Keratinocyte (primary cell): ENCODE results near the gene ARHGAP4. TPM values are rescaled to one million over a fixed set of nuclear protein-coding genes. Genes with fewer than 3 reads are reported as not detected.

Source experiments
- DNase-seq: peaks from one replicate; pipeline ENCODE4 v3.0.0-alpha.2; 2011; ENCODE audit warnings: low read depth, missing footprints, low spot score
- FAIRE-seq: peaks from 2 replicates; lab custom pipeline; 2011; peaks lifted over from hg19 to GRCh38; lab: Jason Lieb, UNC
- H2AFZ ChIP-seq: 2 replicates; pipeline ENCODE4 v1.6.0; 2012; ENCODE audit warnings: low read length, control low read depth, inconsistent platforms; ENCODE audit not compliant: control insufficient read depth
- H3K27ac ChIP-seq: 2 replicates; pipeline ENCODE4 v1.5.1; 2011; ENCODE audit warnings: low read length; ENCODE audit not compliant: control insufficient read depth, insufficient read depth
- H3K27me3 ChIP-seq: 3 replicates; pipeline ENCODE4 v1.6.0; 2011; ENCODE audit warnings: low read length; ENCODE audit not compliant: control insufficient read depth, insufficient read depth; ENCODE audit errors: extremely low read depth
- H3K36me3 ChIP-seq, 2 experiments: 2 replicates in 1 of 2; 3 replicates in 1 of 2; pipeline ENCODE4 v1.5.1; 2011; ENCODE audit warnings: low read length in 2 of 2, mild to moderate bottlenecking in 1 of 2; ENCODE audit not compliant: control insufficient read depth in 2 of 2, insufficient read depth in 2 of 2; ENCODE audit errors: extremely low read depth in 1 of 2
- H3K4me1 ChIP-seq: 3 replicates; pipeline ENCODE4 v1.5.1; 2011; ENCODE audit warnings: low read length; ENCODE audit not compliant: control insufficient read depth, insufficient read depth; ENCODE audit errors: extremely low read depth
- H3K4me2 ChIP-seq: 3 replicates; pipeline ENCODE4 v1.6.0; 2011; ENCODE audit warnings: low read depth, low read length; ENCODE audit not compliant: control insufficient read depth, insufficient read depth; ENCODE audit errors: extremely low read depth
- H3K4me3 ChIP-seq, 3 experiments: fragments of 200-600 bp in 1 of 3; sonication (generic) in 1 of 3; 2 replicates in 2 of 3; 3 replicates in 1 of 3; pipeline ENCODE4 v1.5.1; 2011 to 2016; ENCODE audit warnings: low read length in 3 of 3, mild to moderate bottlenecking in 3 of 3, control low read depth in 2 of 3, inconsistent platforms in 1 of 3, low read depth in 1 of 3, mixed read lengths in 1 of 3, mixed run types in 1 of 3, moderate library complexity in 1 of 3; ENCODE audit not compliant: control insufficient read depth in 2 of 3, insufficient read depth in 2 of 3; ENCODE audit errors: extremely low read depth in 1 of 3
- H3K79me2 ChIP-seq: 2 replicates; pipeline ENCODE4 v1.6.0; 2012; ENCODE audit warnings: low read length; ENCODE audit not compliant: control insufficient read depth, insufficient read depth
- H3K9ac ChIP-seq: 3 replicates; pipeline ENCODE4 v1.6.0; 2011; ENCODE audit warnings: low read length; ENCODE audit not compliant: control insufficient read depth, insufficient read depth; ENCODE audit errors: extremely low read depth
- H3K9me1 ChIP-seq: 3 replicates; pipeline ENCODE4 v1.6.0; 2011; ENCODE audit warnings: low read length; ENCODE audit not compliant: control insufficient read depth, insufficient read depth; ENCODE audit errors: extremely low read depth
- H3K9me3 ChIP-seq: 2 replicates; pipeline ENCODE4 v1.5.1; 2012; ENCODE audit warnings: low read depth, low read length; ENCODE audit not compliant: control insufficient read depth
- H4K20me1 ChIP-seq: 3 replicates; pipeline ENCODE4 v1.6.0; 2011; ENCODE audit warnings: low read length; ENCODE audit not compliant: control insufficient read depth, insufficient read depth; ENCODE audit errors: extremely low read depth
- EZH2 ChIP-seq: IDR thresholded peaks from one replicate; pipeline ENCODE4 v1.6.1; 2012; ENCODE audit warnings: inconsistent platforms, mild to moderate bottlenecking, low read length, moderate library complexity
- dilution Hi-C: fragments of 300-500 bp; cut with MboI; formaldehyde crosslinking; loops from one replicate; pipeline ENCODE4 v1.7.0; 2020; ENCODE audit warnings: low sequenced_read_pairs; ENCODE audit not compliant: extremely low pct_ligation_motif_present
- polyA plus RNA-seq, 5 experiments: library from polyadenylated mRNA; depleted of rRNA in 3 of 5; stranded (reverse) in 3 of 5; stranded (forward) in 1 of 5; unstranded in 1 of 5; fragments of >200 nt; gene quantifications; 1 replicate in 1 of 5; 2 replicates in 3 of 5; 3 replicates in 1 of 5; pipeline versions ENCODE4 v1.2.1 to v1.2.3, GENCODE V29; 2011 to 2012; ENCODE audit warnings: missing spikeins in 2 of 5, low read depth in 1 of 5, low replicate concordance in 1 of 5
- TF ChIP-seq, protein P1 (sequence below), 3 experiments: IDR thresholded peaks in 1 of 3; conservative IDR thresholded peaks in 1 of 3; optimal IDR thresholded peaks in 1 of 3; 2 replicates in 2 of 3; 3 replicates in 1 of 3; pipeline versions ENCODE3 to v1.5.1; 2011; ENCODE audit warnings: low read length in 3 of 3, mild to moderate bottlenecking in 3 of 3, moderate library complexity in 2 of 3, control low read depth in 1 of 3, inconsistent platforms in 1 of 3; ENCODE audit not compliant: insufficient read depth in 2 of 3; ENCODE audit errors: extremely low read depth in 1 of 3

Gene ARHGAP4
- polyA plus RNA-seq, 1 donor (not counting 4 experiments of a cell fraction or from before 2014, with no cell fraction given): 0.35 TPM

DNA sequence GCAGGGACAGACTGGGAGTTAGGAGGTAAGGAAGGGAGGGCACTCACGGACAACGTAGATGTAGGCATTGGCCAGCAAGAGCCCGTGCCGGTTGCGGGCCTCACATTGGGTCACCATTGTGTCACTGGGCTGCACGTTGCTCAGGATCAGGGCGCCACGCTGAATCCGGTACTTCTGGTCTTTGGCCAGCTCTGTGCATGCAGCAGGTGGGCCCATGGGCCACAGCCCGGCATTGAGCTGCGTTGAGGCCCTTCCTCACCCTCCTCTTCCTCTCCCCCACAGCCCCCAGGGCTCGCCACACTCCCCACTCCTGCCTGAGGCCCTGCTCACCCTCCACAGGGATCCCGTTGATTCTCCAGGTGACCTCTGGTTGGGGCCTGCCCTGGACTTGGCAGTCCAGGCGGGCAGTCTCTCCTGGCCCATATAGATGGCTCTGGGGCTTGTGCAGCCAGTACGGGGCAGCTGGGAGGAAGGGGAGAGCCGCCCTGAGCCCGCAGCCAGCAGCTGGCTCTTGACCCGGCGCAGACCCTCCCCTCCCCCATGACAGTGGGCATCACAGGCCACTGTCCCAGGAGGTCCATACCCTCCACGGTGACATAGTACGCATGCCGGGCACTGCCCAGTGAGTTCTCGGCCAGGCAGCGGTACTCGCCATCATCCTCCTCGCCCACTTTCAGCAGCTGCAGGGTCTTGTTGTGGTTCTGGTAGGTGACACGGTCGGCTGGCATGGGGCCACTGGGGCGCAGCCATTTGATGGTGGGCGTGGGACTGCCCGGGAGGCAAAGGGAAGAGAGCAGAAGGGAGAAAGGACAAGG, 56.4 kb downstream of the ARHGAP4 start:
- H4K20me1 ChIP-seq: no peaks in the 10 kb centered on the region
- no peak for FAIRE-seq
- peaks cover 0 to 9% of the 10 kb centered on the region in 2 experiments for H3K36me3 ChIP-seq
- H3K4me2 ChIP-seq: no peak overlapping the region
- H3K9me3 ChIP-seq: no peaks in the 10 kb centered on the region
- H3K4me3 ChIP-seq: no peak overlapping the region
- H3K27me3 ChIP-seq: no peaks in the 10 kb centered on the region
- no peak overlapping the region for H2AFZ ChIP-seq
- TF ChIP-seq, protein P1, sequence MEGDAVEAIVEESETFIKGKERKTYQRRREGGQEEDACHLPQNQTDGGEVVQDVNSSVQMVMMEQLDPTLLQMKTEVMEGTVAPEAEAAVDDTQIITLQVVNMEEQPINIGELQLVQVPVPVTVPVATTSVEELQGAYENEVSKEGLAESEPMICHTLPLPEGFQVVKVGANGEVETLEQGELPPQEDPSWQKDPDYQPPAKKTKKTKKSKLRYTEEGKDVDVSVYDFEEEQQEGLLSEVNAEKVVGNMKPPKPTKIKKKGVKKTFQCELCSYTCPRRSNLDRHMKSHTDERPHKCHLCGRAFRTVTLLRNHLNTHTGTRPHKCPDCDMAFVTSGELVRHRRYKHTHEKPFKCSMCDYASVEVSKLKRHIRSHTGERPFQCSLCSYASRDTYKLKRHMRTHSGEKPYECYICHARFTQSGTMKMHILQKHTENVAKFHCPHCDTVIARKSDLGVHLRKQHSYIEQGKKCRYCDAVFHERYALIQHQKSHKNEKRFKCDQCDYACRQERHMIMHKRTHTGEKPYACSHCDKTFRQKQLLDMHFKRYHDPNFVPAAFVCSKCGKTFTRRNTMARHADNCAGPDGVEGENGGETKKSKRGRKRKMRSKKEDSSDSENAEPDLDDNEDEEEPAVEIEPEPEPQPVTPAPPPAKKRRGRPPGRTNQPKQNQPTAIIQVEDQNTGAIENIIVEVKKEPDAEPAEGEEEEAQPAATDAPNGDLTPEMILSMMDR (optimal IDR thresholded peaks at IDR 0.05 in 1 of 3, IDR thresholded peaks at IDR 0.05 in 1 of 3, conservative IDR thresholded peaks at IDR 0.05 in 1 of 3; ENCODE audit: extremely low read depth in 1 of 3, insufficient read depth in 2 of 3, low read length in 3 of 3): no peak
- TF ChIP-seq EZH2: no peak
- no peaks in the 10 kb centered on the region for H3K9me1 ChIP-seq
- no peak overlapping the region for H3K9ac ChIP-seq
- dilution Hi-C loops: no loop called here
- no peaks in the 10 kb centered on the region for H3K4me1 ChIP-seq
- DNase-seq: no peak
- no peaks in the 10 kb centered on the region for H3K79me2 ChIP-seq
- no peak overlapping the region for H3K27ac ChIP-seq

DNA sequence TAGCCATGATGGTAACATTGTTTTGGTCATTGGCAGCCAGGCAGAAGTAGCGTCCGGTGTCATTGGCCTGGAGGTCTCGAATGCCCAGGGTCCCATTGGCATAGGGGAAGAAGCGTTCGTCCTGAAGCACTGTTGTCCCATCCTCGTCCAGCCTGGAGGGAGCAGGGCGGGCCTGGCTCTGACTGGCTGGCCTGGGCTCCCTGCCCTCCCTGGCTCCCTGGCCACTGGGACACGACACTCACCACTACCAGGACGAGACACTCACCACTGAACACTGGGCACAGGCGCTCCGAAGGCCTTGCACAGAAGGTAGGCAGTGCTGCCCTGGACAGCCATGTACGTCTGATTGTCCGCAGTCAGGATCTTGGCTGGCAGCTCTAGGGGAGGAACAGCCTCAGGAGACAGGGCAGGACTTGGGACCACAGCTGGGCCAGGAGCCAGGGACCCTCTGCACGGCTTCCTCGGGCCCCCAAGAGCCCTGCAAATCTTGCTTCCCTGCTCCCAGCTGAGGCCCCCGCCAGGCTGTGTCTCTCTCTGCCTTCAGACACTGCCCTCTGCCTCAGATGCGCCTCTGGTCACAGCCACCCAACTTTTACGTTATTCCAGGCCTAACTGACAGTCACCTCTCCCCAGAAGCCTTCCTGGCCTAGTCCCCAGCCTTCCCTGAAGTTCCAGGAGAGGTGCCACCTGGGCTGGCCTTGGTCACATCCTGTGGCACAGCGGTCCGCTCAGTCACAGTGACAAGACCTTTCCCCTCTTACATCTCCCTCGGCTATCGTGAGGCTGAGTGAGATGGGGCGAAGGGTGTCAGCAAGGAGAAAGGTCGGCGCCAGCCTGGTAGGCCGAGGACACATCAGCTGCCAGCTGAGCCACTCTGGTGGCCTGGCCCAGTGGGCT, 57.2 kb downstream of the ARHGAP4 start:
- H3K36me3 ChIP-seq: peaks cover 0 to 8% of the 10 kb centered on the region in 2 experiments
- H3K9me1 ChIP-seq: no peaks in the 10 kb centered on the region
- TF ChIP-seq, protein P1 (optimal IDR thresholded peaks at IDR 0.05 in 1 of 3, IDR thresholded peaks at IDR 0.05 in 1 of 3, conservative IDR thresholded peaks at IDR 0.05 in 1 of 3; ENCODE audit: extremely low read depth in 1 of 3, insufficient read depth in 2 of 3, low read length in 3 of 3): no peak
- TF ChIP-seq EZH2: no peak
- no peak overlapping the region for H3K9ac ChIP-seq
- no peaks in the 10 kb centered on the region for H3K9me3 ChIP-seq
- H3K4me1 ChIP-seq: no peaks in the 10 kb centered on the region
- H3K79me2 ChIP-seq: no peaks in the 10 kb centered on the region
- no peak overlapping the region for H3K27ac ChIP-seq
- no peak overlapping the region for H2AFZ ChIP-seq
- no peak overlapping the region for H3K4me3 ChIP-seq
- dilution Hi-C loops: no loop called here
- H3K27me3 ChIP-seq: no peaks in the 10 kb centered on the region
- DNase-seq: no peak
- H3K4me2 ChIP-seq: no peak overlapping the region
- FAIRE-seq: no peak
- H4K20me1 ChIP-seq: no peaks in the 10 kb centered on the region
